NCI-H510A (cell line): ENCODE measurements around the gene FOXJ2.
A peak's percentile ranks its signal among the peaks of the same experiment; 100 is the strongest.
"Not testable (repeated sequence)": the region's sequence is repeated elsewhere in the genome, so short reads cannot be mapped to it uniquely, and the experiment has no call there.

Experiments
- DNase-seq: peaks from one replicate; lab custom pipeline; 2025; lab: John Stamatoyannopoulos, UW

FOXJ2 gene

GRCh38 chr12:8030189-8030588 lies 2.3 kb upstream of the FOXJ2 start:
- no peak for DNase-seq

- not testable (repeated sequence) for DNase-seq
Observed at GRCh38 chr12:8031017-8031416, 1.5 kb upstream of the FOXJ2 start.

GRCh38 chr12:8031872-8032241 lies 659 bp upstream of the FOXJ2 start:
- DNase-seq: no peak

GRCh38 chr12:8033153-8034044 lies 883 bp downstream of the FOXJ2 start:
- peak; percentile 4 for DNase-seq

GRCh38 chr12:8034802-8035201 lies 2.3 kb downstream of the FOXJ2 start:
- DNase-seq: no peak

- DNase-seq: no peak
Observed at GRCh38 chr12:8035440-8036010, 3.0 kb downstream of the FOXJ2 start.

GRCh38 chr12:8036346-8036745 lies 3.8 kb downstream of the FOXJ2 start:
- DNase-seq: no peak

GRCh38 chr12:8037046-8037663 lies 4.6 kb downstream of the FOXJ2 start:
- no peak for DNase-seq

GRCh38 chr12:8037947-8038346 lies 5.4 kb downstream of the FOXJ2 start:
- DNase-seq: no peak

- peak; percentile 78 for DNase-seq
Observed at GRCh38 chr12:8038659-8039114, 6.2 kb downstream of the FOXJ2 start.

GRCh38 chr12:8040791-8041190 lies 8.3 kb downstream of the FOXJ2 start:
- DNase-seq: no peak

GRCh38 chr12:8045952-8046944 lies 13.7 kb downstream of the FOXJ2 start:
- no peak for DNase-seq

- DNase-seq: no peak
Observed at GRCh38 chr12:8047842-8048241, 15.3 kb downstream of the FOXJ2 start.

GRCh38 chr12:8048906-8049305 lies 16.4 kb downstream of the FOXJ2 start:
- no peak for DNase-seq

- no peak for DNase-seq
Observed at GRCh38 chr12:8050600-8051250, 18.2 kb downstream of the FOXJ2 start.

GRCh38 chr12:8052679-8053078 lies 20.2 kb downstream of the FOXJ2 start:
- no peak for DNase-seq

GRCh38 chr12:8054816-8055215 lies 22.3 kb downstream of the FOXJ2 start:
- DNase-seq: no peak

GRCh38 chr12:8057306-8057705 lies 24.8 kb downstream of the FOXJ2 start:
- DNase-seq: no peak

- DNase-seq: no peak
Observed at GRCh38 chr12:8057839-8058238, 25.3 kb downstream of the FOXJ2 start.

GRCh38 chr12:8058506-8058905 lies 26.0 kb downstream of the FOXJ2 start:
- DNase-seq: no peak

GRCh38 chr12:8064131-8064530 lies 31.6 kb downstream of the FOXJ2 start:
- DNase-seq: no peak
